Breast epithelium (tissue), 4 donors: ENCODE measurements around the gene PAPPA. TPM values are rescaled to one million over a fixed set of nuclear protein-coding genes. Genes with fewer than 3 reads are reported as not detected.

Experiments
- DNase-seq, 2 donors: peaks; one replicate each; pipeline ENCODE4 v3.0.0-alpha.2; 2019; ENCODE audit warnings: low spot score in 2 of 2
- H3K27ac ChIP-seq, 2 donors: fragments of 200-600 bp; sonication (generic) in 1 of 2; one replicate each; pipeline ENCODE4 v1.5.1; 2016 to 2019; ENCODE audit warnings: mild to moderate bottlenecking in 1 of 2
- H3K27me3 ChIP-seq, 2 donors: fragments of 200-600 bp; sonication (generic) in 1 of 2; one replicate each; pipeline versions ENCODE4 v1.5.1 to v1.6.0; 2017 to 2019; ENCODE audit warnings: control low read depth in 1 of 2, mild to moderate bottlenecking in 1 of 2
- H3K36me3 ChIP-seq: fragments of 200-600 bp; one replicate; pipeline ENCODE4 v1.5.1; 2019
- H3K4me1 ChIP-seq, 2 donors: fragments of 200-600 bp; sonication (generic); one replicate each; pipeline ENCODE4 v1.5.1; 2016 to 2019; ENCODE audit warnings: control low read depth in 1 of 2
- H3K4me3 ChIP-seq, 3 donors: fragments of 200-600 bp; sonication (generic); 1 replicate in 2 of 3; 2 replicates in 1 of 3; pipeline ENCODE4 v1.5.1; 2016 to 2019; ENCODE audit warnings: mild to moderate bottlenecking in 3 of 3, moderate library complexity in 2 of 3
- H3K9me3 ChIP-seq, 2 donors: fragments of 200-600 bp; sonication (generic) in 1 of 2; one replicate each; pipeline ENCODE4 v1.5.1; 2016 to 2019; ENCODE audit warnings: control low read depth in 1 of 2
- POLR2A ChIP-seq: fragments of 450-650 bp; IDR thresholded peaks from one replicate; pipeline ENCODE4 v1.6.1; 2016; ENCODE audit warnings: antibody characterized with exemption, mild to moderate bottlenecking, moderate library complexity
- POLR2AphosphoS5 ChIP-seq, 3 donors: sonication (generic); formaldehyde crosslinking; IDR thresholded peaks; one replicate each; pipeline ENCODE4 v1.6.1; 2017; ENCODE audit warnings: antibody characterized with exemption in 3 of 3
- intact Hi-C: fragments of 100-400 bp; cut with DNase I; formaldehyde crosslinking; loops from one replicate; pipeline ENCODE4 v1.15.1; 2023; ENCODE audit warnings: low total_unique reads
- total RNA-seq, 3 donors: library from RNA; depleted of rRNA; stranded (reverse); fragments of >200 nt; gene quantifications; one replicate each; pipeline ENCODE4 v1.1.0, GENCODE V29; 2016
- TF ChIP-seq, protein P1 (sequence below), 3 donors: fragments of 450-650 bp; IDR thresholded peaks; one replicate each; pipeline ENCODE4 v1.5.1; 2016 to 2017; ENCODE audit warnings: antibody characterized with exemption in 3 of 3, mild to moderate bottlenecking in 3 of 3, moderate library complexity in 3 of 3

The PAPPA gene
- total RNA-seq, 3 donors from 2014 or later, result 2.6 to 3.4 (median 3.4) TPM

DNA sequence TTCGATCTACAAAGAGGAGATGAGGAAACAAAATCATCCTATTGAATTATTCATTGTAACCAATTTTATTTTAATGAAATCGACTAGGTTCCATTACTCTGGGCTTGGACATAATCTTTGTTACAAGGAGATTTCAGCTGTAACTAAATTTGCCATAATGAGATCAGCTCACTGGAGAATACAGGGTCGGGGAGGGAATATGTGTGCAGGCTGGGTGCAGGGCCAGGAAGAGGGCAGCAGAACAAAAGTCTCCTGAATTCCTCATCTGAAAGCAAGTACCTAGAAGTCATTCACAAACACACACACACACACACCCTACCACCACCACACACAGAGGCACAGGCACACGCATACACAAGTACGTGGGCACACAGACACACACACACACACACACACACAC, 151.2 kb downstream of the PAPPA start:
- H3K9me3 ChIP-seq, result no peaks in the 10 kb centered on the region
- H3K4me1 ChIP-seq, result no peaks in the 10 kb centered on the region
- no peak overlapping the region for H3K27ac ChIP-seq
- no peak for DNase-seq
- intact Hi-C loops, result no loop called here
- TF ChIP-seq POLR2A (no peak), POLR2AphosphoS5 (IDR thresholded peaks at IDR 0.05) (no peak)
- TF ChIP-seq, protein P1, sequence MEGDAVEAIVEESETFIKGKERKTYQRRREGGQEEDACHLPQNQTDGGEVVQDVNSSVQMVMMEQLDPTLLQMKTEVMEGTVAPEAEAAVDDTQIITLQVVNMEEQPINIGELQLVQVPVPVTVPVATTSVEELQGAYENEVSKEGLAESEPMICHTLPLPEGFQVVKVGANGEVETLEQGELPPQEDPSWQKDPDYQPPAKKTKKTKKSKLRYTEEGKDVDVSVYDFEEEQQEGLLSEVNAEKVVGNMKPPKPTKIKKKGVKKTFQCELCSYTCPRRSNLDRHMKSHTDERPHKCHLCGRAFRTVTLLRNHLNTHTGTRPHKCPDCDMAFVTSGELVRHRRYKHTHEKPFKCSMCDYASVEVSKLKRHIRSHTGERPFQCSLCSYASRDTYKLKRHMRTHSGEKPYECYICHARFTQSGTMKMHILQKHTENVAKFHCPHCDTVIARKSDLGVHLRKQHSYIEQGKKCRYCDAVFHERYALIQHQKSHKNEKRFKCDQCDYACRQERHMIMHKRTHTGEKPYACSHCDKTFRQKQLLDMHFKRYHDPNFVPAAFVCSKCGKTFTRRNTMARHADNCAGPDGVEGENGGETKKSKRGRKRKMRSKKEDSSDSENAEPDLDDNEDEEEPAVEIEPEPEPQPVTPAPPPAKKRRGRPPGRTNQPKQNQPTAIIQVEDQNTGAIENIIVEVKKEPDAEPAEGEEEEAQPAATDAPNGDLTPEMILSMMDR (IDR thresholded peaks at IDR 0.05), result no peak
- H3K4me3 ChIP-seq, result no peak overlapping the region
- H3K27me3 ChIP-seq, result no peaks in the 10 kb centered on the region
- H3K36me3 ChIP-seq, result no peaks in the 10 kb centered on the region

DNA sequence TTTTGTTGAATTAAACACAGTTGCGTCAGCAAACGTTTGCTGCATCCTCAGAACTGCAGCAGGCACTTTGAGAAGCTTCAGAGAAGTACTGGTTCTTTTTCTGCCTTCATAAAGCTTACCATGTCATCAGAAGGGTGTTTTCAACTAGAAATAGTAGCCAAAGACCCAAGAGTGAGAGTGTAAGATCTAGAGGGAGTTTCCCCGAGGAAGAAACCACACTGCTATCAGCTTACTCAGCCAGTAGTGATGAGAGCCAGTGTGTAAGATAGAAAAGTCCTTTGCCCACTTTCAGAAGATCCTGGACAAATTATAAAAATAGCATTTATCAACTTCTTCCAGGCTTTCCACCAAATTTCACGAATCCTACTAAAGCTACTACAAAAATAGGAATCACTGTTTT, 154.5 kb downstream of the PAPPA start:
- intact Hi-C loops, result no loop called here
- no peaks in the 10 kb centered on the region for H3K36me3 ChIP-seq

DNA sequence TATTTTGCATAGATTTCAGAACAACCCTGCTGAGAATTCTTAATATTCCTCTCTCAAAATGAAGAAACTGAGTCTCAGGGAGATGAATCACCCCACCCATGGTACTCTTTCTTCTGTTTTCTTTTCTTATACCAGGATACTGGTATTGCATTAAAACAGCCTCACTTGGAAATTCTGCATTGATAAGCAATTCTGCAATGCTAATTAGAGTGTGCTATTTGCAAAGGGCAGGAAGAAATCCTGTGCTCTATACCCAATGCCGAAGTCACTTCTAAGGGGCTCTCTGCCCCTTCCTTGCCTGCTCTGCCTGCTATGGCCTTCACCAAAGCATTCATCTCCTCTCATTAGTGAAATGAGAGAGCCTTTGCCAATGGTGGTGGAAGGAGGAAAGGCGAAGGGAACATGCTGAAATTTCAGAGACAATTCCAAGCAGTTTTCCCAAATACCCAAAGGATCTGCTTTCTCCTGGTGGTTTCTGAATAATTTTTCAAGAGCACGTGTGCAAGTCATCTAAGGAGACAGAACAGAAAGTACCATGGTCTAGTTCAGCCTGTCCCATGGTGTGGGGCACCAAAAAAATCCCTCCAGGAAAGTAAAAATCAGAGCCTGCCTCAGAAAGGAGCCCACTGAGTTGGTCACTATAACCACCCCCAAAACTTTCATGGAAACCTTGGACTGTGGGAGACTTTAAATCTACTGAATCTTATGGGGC, 156.5 kb downstream of the PAPPA start:
- Histone ChIP-seq H3K9me3 (no peaks in the 10 kb centered on the region), H3K27me3 (no peaks in the 10 kb centered on the region), H3K36me3 (no peaks in the 10 kb centered on the region), H3K4me1 (no peaks in the 10 kb centered on the region), H3K4me3 (no peak overlapping the region), H3K27ac (no peak overlapping the region)
- no peak for DNase-seq
- intact Hi-C loops, result no loop called here
- no peak for TF ChIP-seq POLR2A
- TF ChIP-seq POLR2AphosphoS5 (IDR thresholded peaks at IDR 0.05), result no peak
- TF ChIP-seq, protein P1 (IDR thresholded peaks at IDR 0.05), result no peak

More for the DNA sequence above, 154.5 kb downstream of the PAPPA start:
- Histone ChIP-seq H3K4me3 (no peak overlapping the region), H3K9me3 (no peaks in the 10 kb centered on the region), H3K4me1 (no peaks in the 10 kb centered on the region), H3K27ac (no peak overlapping the region), H3K27me3 (no peaks in the 10 kb centered on the region)
- no peak for DNase-seq
- TF ChIP-seq POLR2AphosphoS5 (IDR thresholded peaks at IDR 0.05) (no peak), POLR2A (no peak)
- TF ChIP-seq, protein P1 (IDR thresholded peaks at IDR 0.05), result no peak

DNA sequence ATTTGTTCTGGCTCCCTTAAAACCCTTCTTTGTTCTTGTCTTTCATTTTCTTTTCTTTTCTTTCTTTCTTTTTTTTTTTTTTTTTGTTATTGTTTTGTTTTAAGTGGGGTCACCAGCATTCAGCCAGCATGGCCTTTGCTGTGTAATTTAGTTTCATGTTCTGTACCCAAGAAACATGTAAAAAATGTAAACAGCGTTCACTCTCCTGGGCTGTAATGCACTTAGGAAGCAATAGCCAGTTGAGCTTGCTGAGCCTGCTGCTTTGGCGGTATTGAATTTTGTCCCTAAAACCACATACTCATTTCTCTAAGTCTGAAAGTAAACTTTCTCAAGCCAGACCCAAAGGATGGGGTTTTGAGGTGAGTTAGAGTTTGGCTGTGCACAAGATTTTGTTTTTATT, 158.6 kb downstream of the PAPPA start:
- TF ChIP-seq POLR2A (no peak), POLR2AphosphoS5 (IDR thresholded peaks at IDR 0.05) (no peak)
- TF ChIP-seq, protein P1 (IDR thresholded peaks at IDR 0.05), result no peak
- no peak for DNase-seq
- intact Hi-C loops, result no loop called here

DNA sequence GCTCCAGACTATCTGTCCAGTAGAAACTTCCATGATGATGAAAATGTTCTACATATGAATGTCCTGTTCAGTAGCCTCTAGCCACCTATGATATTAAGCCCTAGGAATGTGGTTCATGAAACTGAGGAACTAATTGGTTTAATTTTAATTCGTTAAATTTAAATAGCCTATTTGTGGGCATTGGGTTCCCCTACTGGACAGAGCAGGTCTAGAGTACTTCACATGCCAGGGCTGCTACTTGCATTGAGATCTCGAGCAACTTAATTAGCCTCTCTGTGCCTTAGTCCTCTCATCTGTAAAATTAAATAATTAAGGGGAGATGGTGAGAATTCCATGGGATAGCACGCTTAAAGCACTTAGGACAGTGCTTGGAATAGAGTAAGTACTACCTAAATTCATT, 160.0 kb downstream of the PAPPA start:
- no peak overlapping the region for H3K4me3 ChIP-seq
- H3K36me3 ChIP-seq, result no peaks in the 10 kb centered on the region
- no peaks in the 10 kb centered on the region for H3K27me3 ChIP-seq
- TF ChIP-seq, protein P1 (IDR thresholded peaks at IDR 0.05), result no peak
- TF ChIP-seq POLR2AphosphoS5 (IDR thresholded peaks at IDR 0.05) (no peak), POLR2A (no peak)
- no peak overlapping the region for H3K27ac ChIP-seq
- no peak for DNase-seq
- intact Hi-C loops, result no loop called here
- H3K4me1 ChIP-seq, result no peaks in the 10 kb centered on the region
- H3K9me3 ChIP-seq, result no peaks in the 10 kb centered on the region

More for the DNA sequence above, 158.6 kb downstream of the PAPPA start:
- Histone ChIP-seq H3K27ac (no peak overlapping the region), H3K36me3 (no peaks in the 10 kb centered on the region), H3K27me3 (no peaks in the 10 kb centered on the region), H3K4me3 (no peak overlapping the region), H3K4me1 (no peaks in the 10 kb centered on the region), H3K9me3 (no peaks in the 10 kb centered on the region)
